ENCODE results near the gene MARVELD1. TPM values are rescaled to one million over a fixed set of nuclear protein-coding genes. Genes with fewer than 3 reads are reported as not detected.

The MARVELD1 gene
- total RNA-seq, 4 donors from 2014 or later, result 3.5 to 10.3 (median 7.1) TPM

- Histone ChIP-seq H3K4me3 (no peak overlapping the region), H3K27me3 (no peaks in the 10 kb centered on the region), H3K4me1 (no peaks in the 10 kb centered on the region), H3K9me3 (no peaks in the 10 kb centered on the region), H3K36me3 (no peaks in the 10 kb centered on the region), H3K27ac (no peak overlapping the region)
- peak in 1 of 3 donors; percentile 78 for DNase-seq
- TF ChIP-seq CTCF (IDR thresholded peaks at IDR 0.05) (peak; percentile 31 to 89 (median 77)), POLR2A (IDR thresholded peaks at IDR 0.05) (no peak)
Measured at GRCh38 chr10:97701438-97702069, 12.0 kb upstream of the MARVELD1 start.

GRCh38 chr10:97703398-97704067 is 10.0 kb upstream of the MARVELD1 start:
- no peak for DNase-seq
- no peak for TF ChIP-seq CTCF (IDR thresholded peaks at IDR 0.05)
- no peak for TF ChIP-seq POLR2A (IDR thresholded peaks at IDR 0.05)
- Histone ChIP-seq H3K4me3 (no peak overlapping the region), H3K27ac (no peak overlapping the region), H3K27me3 (no peaks in the 10 kb centered on the region), H3K36me3 (no peaks in the 10 kb centered on the region), H3K9me3 (no peaks in the 10 kb centered on the region), H3K4me1 (no peaks in the 10 kb centered on the region)

- peaks cover 0 to 6% (median 0%) of the 10 kb centered on the region in 4 donors for H3K4me1 ChIP-seq
- H3K36me3 ChIP-seq, result no peaks in the 10 kb centered on the region
- H3K4me3 ChIP-seq, result no peak overlapping the region
- no peak for TF ChIP-seq CTCF (IDR thresholded peaks at IDR 0.05)
- no peak for TF ChIP-seq POLR2A (IDR thresholded peaks at IDR 0.05)
- H3K9me3 ChIP-seq, result no peaks in the 10 kb centered on the region
- H3K27me3 ChIP-seq, result no peaks in the 10 kb centered on the region
- no peak overlapping the region for H3K27ac ChIP-seq
- DNase-seq, result no peak
Measured at GRCh38 chr10:97704341-97704740, 9.2 kb upstream of the MARVELD1 start.

- Histone ChIP-seq H3K27me3 (no peaks in the 10 kb centered on the region), H3K36me3 (no peaks in the 10 kb centered on the region), H3K4me3 (no peak overlapping the region), H3K4me1 (peaks cover 0 to 6% (median 0%) of the 10 kb centered on the region in 4 donors), H3K27ac (no peak overlapping the region), H3K9me3 (no peaks in the 10 kb centered on the region)
- no peak for TF ChIP-seq CTCF (IDR thresholded peaks at IDR 0.05)
- no peak for TF ChIP-seq POLR2A (IDR thresholded peaks at IDR 0.05)
- no peak for DNase-seq
Measured at GRCh38 chr10:97705006-97705670, 8.4 kb upstream of the MARVELD1 start.

- H3K27me3 ChIP-seq, result no peaks in the 10 kb centered on the region
- TF ChIP-seq POLR2A (IDR thresholded peaks at IDR 0.05) (no peak), CTCF (IDR thresholded peaks at IDR 0.05) (no peak)
- DNase-seq, result peak in 2 of 3 donors; percentile 30 to 60
- H3K4me3 ChIP-seq, result no peak overlapping the region
- H3K36me3 ChIP-seq, result no peaks in the 10 kb centered on the region
- H3K4me1 ChIP-seq, result peaks cover 0 to 6% (median 0%) of the 10 kb centered on the region in 4 donors
- H3K27ac ChIP-seq, result no peak overlapping the region
- H3K9me3 ChIP-seq, result no peaks in the 10 kb centered on the region
Measured at GRCh38 chr10:97707134-97707861, 6.2 kb upstream of the MARVELD1 start.

All from Peyer's patch (tissue), 4 donors.